Measurements from ENCODE around the gene SLC44A5.

Gene SLC44A5

DNA sequence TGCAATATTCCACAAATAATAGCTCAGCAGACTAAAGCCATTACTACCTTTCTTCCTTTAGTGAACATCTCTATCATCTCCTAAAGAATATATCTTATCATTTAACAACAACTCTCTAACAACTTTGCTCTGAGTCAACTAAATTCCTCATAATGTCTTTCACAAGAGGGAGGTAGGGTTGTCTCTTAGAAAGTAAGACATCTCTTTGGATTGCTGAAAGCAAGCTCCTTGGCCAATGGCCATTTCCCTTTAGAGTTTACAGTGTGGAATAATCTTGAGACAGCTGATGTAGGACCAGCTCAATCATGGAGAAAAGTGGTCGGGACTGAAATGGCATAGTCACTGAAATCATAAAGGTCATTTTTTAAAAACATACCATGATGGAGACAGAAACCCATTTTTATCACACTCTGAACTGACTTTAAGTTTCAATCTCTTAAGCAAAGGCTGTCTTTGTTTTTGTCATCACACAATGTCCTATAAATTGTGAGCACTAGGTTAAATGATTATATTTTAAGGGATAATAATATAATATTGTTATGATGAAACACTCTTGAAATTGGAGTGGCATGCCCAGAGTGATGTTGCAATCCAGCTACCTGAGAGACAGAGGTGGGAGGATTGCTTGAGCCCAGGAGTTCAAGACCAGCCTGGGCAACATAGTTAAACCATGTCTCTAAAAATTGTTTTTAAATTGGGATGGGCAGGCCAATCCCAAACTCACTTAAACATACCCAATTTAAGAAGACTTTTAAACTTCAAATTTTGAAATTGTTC, 91.1 kb downstream of the SLC44A5 start:
- in situ Hi-C loops (cut with HindIII; ENCODE audit: low sequenced_read_pairs) = no loop called here
- no peak overlapping the region for H3K4me3 ChIP-seq (ENCODE audit: low read depth, low read length)
- TF ChIP-seq, protein P1, sequence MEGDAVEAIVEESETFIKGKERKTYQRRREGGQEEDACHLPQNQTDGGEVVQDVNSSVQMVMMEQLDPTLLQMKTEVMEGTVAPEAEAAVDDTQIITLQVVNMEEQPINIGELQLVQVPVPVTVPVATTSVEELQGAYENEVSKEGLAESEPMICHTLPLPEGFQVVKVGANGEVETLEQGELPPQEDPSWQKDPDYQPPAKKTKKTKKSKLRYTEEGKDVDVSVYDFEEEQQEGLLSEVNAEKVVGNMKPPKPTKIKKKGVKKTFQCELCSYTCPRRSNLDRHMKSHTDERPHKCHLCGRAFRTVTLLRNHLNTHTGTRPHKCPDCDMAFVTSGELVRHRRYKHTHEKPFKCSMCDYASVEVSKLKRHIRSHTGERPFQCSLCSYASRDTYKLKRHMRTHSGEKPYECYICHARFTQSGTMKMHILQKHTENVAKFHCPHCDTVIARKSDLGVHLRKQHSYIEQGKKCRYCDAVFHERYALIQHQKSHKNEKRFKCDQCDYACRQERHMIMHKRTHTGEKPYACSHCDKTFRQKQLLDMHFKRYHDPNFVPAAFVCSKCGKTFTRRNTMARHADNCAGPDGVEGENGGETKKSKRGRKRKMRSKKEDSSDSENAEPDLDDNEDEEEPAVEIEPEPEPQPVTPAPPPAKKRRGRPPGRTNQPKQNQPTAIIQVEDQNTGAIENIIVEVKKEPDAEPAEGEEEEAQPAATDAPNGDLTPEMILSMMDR (IDR thresholded peaks at IDR 0.05; ENCODE audit: low read depth, low read length, missing control alignments) = no peak
- no peak for DNase-seq (ENCODE audit: low read depth)

DNA sequence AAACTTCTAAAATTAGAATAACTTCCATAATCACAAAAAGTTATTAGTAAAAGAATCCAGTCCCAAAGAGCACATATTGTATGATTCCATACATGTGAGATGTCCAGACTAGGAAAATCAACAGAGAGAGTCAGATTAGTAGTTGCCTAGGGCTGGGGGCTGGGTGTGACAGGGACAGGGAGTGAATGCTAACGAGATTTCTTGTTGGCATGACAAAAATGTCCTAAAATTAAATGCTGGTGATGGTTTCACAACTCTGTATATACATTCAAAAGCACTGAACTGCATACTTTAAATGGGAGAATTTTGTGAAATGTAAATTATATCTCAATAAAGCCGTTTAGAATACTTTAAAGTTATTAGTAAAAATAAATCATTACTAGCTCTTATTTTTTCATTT, 92.2 kb downstream of the SLC44A5 start:
- TF ChIP-seq, protein P1 (IDR thresholded peaks at IDR 0.05; ENCODE audit: low read depth, low read length, missing control alignments) = no peak
- in situ Hi-C loops (cut with HindIII; ENCODE audit: low sequenced_read_pairs) = no loop called here
- H3K4me3 ChIP-seq (ENCODE audit: low read depth, low read length) = no peak overlapping the region
- DNase-seq (ENCODE audit: low read depth) = no peak

DNA sequence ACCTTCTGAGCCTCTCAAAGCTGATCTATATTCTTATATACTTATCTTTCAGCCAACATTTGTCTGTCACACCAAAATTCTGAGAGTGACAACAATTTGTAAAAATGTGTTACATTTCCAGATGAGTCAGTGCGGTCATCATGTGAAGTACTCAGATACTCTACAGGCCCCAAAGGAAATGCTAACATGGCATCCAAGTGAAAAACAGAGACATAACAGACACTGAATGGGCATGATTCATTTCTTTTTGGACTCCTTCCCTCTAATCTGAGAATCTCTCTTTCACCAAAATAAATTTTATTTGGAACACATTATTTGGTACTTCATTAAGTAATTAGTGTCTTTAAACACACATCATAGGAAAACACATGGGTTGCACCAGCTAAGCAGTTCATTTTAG, 96.6 kb downstream of the SLC44A5 start:
- H3K4me3 ChIP-seq (ENCODE audit: low read depth, low read length) = no peak overlapping the region
- TF ChIP-seq, protein P1 (IDR thresholded peaks at IDR 0.05; ENCODE audit: low read depth, low read length, missing control alignments) = no peak
- in situ Hi-C loops (cut with HindIII; ENCODE audit: low sequenced_read_pairs) = no loop called here
- no peak for DNase-seq (ENCODE audit: low read depth)

DNA sequence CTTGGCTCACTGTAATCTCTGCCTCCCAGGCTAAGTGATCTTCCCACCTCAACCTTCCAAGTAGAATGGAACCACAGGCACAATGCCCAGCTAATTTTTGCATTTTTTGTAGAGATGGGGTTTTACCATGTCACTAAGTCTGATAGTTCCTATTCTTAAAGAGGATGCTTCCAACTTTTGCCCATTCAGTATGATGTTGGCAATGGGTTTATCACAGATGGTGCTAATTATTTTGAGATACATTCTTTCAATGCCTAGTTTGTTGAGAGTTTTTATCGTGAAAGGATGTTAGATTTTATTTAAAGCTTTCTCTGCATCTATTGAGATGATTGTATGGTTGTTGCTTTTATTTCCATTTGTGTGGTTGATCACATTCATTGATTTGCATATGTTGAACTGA, 103.9 kb downstream of the SLC44A5 start:
- in situ Hi-C loops (cut with HindIII; ENCODE audit: low sequenced_read_pairs) = no loop called here
- TF ChIP-seq, protein P1 (IDR thresholded peaks at IDR 0.05; ENCODE audit: low read depth, low read length, missing control alignments) = no peak
- H3K4me3 ChIP-seq (ENCODE audit: low read depth, low read length) = no peak overlapping the region
- DNase-seq (ENCODE audit: low read depth) = no peak

DNA sequence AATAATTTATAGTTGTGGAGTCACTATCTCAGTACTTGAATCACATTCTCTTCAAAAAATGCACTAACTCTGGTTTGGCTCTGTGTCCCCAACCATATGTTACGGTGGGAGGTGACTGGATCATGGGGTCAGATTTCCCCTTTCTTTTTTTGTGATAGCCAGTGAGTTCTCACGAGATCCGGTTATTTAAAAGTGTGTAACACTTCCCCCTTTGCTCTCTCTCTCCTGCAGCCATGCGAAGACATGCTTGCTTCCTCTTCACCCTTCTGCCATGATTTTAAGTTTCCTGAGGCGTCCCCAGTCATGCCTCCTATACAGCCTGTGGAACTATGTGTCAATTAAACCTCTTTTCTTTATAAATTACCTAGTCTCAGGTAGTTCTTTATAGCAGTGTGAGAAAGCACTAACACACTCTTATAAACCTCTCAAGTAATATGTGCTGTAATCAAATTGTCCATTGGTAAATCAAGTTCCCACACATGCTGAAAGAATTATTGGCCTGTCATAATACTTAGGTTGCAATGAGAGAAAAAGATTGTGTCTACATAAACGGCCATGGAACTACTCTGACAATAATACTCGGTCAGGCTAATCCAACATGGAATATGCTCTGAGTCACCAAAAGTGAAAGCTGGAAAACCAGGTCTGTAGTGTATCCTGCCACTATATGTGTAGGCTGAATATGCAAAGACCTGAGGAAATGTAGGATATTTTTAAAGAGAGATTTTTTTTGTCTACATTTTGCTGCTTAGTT, 107.5 kb downstream of the SLC44A5 start:
- in situ Hi-C loops (cut with HindIII; ENCODE audit: low sequenced_read_pairs) = no loop called here
- no peak for DNase-seq (ENCODE audit: low read depth)
- H3K4me3 ChIP-seq (ENCODE audit: low read depth, low read length) = no peak overlapping the region
- TF ChIP-seq, protein P1 (IDR thresholded peaks at IDR 0.05; ENCODE audit: low read depth, low read length, missing control alignments) = no peak

DNA sequence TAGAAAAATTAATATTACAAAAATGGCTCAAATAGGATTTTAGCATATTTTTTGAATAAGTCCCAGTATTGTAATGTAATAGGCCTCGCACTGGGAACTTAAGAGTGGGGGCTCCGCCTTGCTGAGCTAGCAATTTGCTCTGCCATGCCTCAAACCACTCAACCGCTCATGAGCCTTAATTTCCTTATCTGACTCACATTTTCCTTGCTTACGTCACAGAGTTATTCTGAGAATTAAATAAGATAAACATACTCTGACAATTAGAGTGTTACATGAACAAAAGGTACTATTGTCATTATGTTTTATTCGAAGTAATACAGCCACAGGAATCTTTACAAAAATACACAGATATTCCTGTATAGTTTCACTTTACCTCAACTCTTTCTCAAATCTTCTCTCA, 108.1 kb downstream of the SLC44A5 start:
- peak; percentile 71 for DNase-seq (ENCODE audit: low read depth)
- in situ Hi-C loops (cut with HindIII; ENCODE audit: low sequenced_read_pairs) = no loop called here
- H3K4me3 ChIP-seq (ENCODE audit: low read depth, low read length) = no peak overlapping the region
- TF ChIP-seq, protein P1 (IDR thresholded peaks at IDR 0.05; ENCODE audit: low read depth, low read length, missing control alignments) = no peak
